Lower lobe of right lung (tissue), 2 donors: Measurements from ENCODE around the gene SERTM2. TPM values are rescaled to one million over a fixed set of nuclear protein-coding genes. Genes with fewer than 3 reads are reported as not detected.
"Not testable (repeated sequence)": the region's sequence is repeated elsewhere in the genome, so short reads cannot be mapped to it uniquely, and the experiment has no call there.

Experiments used
- ATAC-seq, 2 donors: fragments of 200-7000 bp; cut with Tn5 transposase; one replicate each; pipeline ENCODE4 v1.9.1; 2020 to 2022; ENCODE audit warnings: mild to moderate bottlenecking in 2 of 2, moderate library complexity in 2 of 2
- DNase-seq: peaks from one replicate; pipeline ENCODE4 v3.0.0-alpha.2; 2020
- H3K27ac ChIP-seq: fragments of 200-600 bp; one replicate; pipeline ENCODE4 v1.8.0; 2022
- H3K27me3 ChIP-seq: fragments of 200-600 bp; one replicate; pipeline ENCODE4 v1.8.0; 2022; ENCODE audit warnings: low read depth
- H3K36me3 ChIP-seq: fragments of 200-600 bp; one replicate; pipeline ENCODE4 v1.8.0; 2022; ENCODE audit warnings: mild to moderate bottlenecking
- H3K4me1 ChIP-seq: fragments of 200-600 bp; one replicate; pipeline ENCODE4 v1.8.0; 2022
- H3K4me3 ChIP-seq: fragments of 200-600 bp; one replicate; pipeline ENCODE4 v1.8.0; 2022; ENCODE audit warnings: mild to moderate bottlenecking
- H3K9me3 ChIP-seq: fragments of 200-600 bp; one replicate; pipeline ENCODE4 v1.8.0; 2022
- intact Hi-C: fragments of 100-400 bp; cut with DNase I; formaldehyde crosslinking; loops from one replicate; pipeline ENCODE4 v1.11.0; 2022
- total RNA-seq: library from RNA; stranded (reverse); fragmentation: NEBNext Ultra II Directional; extraction: Animal tissue kit (Norgen Biotek cat#: 25700); gene quantifications from one replicate; pipeline ENCODE4 v1.2.1, GENCODE V29; 2021
- TF ChIP-seq, protein P1 (sequence below): fragments of 200-600 bp; IDR thresholded peaks from one replicate; pipeline ENCODE4 v1.8.0; 2022; ENCODE audit warnings: antibody characterized with exemption, mild to moderate bottlenecking
- donor health status: DM: no; HTN: yes; CAD: no; lungs with severe emphysema.

SERTM2 gene
- total RNA-seq, 1 donor from 2014 or later, result 0.09 TPM

DNA sequence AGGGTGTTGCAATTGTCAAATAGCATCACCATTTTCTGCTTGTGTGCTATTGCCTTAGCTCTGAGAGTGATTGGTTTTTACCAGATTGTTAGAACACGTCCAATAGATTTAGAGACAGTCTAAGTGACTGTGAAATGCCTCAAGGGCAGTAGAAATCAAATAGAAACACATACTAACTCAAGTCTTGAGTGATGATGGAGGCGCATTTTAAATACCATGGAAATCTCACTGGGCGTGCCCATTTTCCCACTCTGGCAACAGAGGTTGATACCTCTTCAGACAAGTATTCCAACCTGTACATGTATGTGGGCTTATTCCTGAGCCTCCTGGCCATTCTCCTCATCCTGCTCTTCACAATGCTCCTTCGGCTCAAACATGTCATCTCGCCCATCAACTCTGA, 7.2 kb downstream of the SERTM2 start:
- ATAC-seq (no peak), DNase-seq (no peak)
- Histone ChIP-seq H3K9me3 (no peaks in the 10 kb centered on the region), H3K36me3 (no peaks in the 10 kb centered on the region), H3K27ac (no peak overlapping the region), H3K27me3 (no peaks in the 10 kb centered on the region), H3K4me1 (no peaks in the 10 kb centered on the region), H3K4me3 (no peak overlapping the region)
- intact Hi-C loops, result no loop called here
- TF ChIP-seq, protein P1, sequence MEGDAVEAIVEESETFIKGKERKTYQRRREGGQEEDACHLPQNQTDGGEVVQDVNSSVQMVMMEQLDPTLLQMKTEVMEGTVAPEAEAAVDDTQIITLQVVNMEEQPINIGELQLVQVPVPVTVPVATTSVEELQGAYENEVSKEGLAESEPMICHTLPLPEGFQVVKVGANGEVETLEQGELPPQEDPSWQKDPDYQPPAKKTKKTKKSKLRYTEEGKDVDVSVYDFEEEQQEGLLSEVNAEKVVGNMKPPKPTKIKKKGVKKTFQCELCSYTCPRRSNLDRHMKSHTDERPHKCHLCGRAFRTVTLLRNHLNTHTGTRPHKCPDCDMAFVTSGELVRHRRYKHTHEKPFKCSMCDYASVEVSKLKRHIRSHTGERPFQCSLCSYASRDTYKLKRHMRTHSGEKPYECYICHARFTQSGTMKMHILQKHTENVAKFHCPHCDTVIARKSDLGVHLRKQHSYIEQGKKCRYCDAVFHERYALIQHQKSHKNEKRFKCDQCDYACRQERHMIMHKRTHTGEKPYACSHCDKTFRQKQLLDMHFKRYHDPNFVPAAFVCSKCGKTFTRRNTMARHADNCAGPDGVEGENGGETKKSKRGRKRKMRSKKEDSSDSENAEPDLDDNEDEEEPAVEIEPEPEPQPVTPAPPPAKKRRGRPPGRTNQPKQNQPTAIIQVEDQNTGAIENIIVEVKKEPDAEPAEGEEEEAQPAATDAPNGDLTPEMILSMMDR, result no peak

DNA sequence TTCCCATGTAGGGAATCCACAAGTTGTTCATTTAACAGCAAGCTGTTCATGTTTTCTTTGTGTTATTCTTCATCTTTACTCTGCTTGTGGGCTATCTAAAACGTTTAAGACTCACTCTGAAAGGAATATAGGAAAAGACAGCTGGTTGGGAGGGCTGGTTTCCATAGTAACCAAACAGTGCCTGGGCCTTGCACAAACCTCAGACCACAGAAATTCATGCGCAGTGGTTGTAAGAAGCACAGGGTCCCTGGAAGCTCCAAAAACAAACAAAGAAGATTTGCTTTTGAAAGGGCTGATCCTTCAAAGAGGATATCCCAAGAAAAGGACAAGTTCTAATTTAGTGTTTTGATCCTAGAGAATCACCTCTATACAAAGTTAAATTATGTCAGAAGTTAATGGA, 7.8 kb downstream of the SERTM2 start:
- Histone ChIP-seq H3K9me3 (no peaks in the 10 kb centered on the region), H3K4me1 (no peaks in the 10 kb centered on the region), H3K27me3 (no peaks in the 10 kb centered on the region), H3K36me3 (no peaks in the 10 kb centered on the region), H3K27ac (no peak overlapping the region), H3K4me3 (no peak overlapping the region)
- no peak for DNase-seq
- intact Hi-C loops, result no loop called here
- TF ChIP-seq, protein P1, result no peak
- no peak for ATAC-seq

GRCh38 chrX:111520506-111520905, 9.1 kb downstream of the SERTM2 start:
- H3K36me3 ChIP-seq, result no peaks in the 10 kb centered on the region
- DNase-seq, result no peak
- no peaks in the 10 kb centered on the region for H3K4me1 ChIP-seq
- intact Hi-C loops, result no loop called here
- H3K27ac ChIP-seq, result no peak overlapping the region
- ATAC-seq, result no peak
- H3K9me3 ChIP-seq, result no peaks in the 10 kb centered on the region
- H3K4me3 ChIP-seq, result no peak overlapping the region
- no peaks in the 10 kb centered on the region for H3K27me3 ChIP-seq
- TF ChIP-seq, protein P1, result no peak

- DNase-seq (no peak), ATAC-seq (no peak)
- Histone ChIP-seq H3K9me3 (no peaks in the 10 kb centered on the region), H3K4me1 (no peaks in the 10 kb centered on the region), H3K27ac (no peak overlapping the region), H3K4me3 (no peak overlapping the region), H3K36me3 (no peaks in the 10 kb centered on the region), H3K27me3 (no peaks in the 10 kb centered on the region)
- intact Hi-C loops, result no loop called here
- TF ChIP-seq, protein P1, result no peak
These were observed 9.7 kb downstream of the SERTM2 start for GRCh38 chrX:111521169-111521568.

DNA sequence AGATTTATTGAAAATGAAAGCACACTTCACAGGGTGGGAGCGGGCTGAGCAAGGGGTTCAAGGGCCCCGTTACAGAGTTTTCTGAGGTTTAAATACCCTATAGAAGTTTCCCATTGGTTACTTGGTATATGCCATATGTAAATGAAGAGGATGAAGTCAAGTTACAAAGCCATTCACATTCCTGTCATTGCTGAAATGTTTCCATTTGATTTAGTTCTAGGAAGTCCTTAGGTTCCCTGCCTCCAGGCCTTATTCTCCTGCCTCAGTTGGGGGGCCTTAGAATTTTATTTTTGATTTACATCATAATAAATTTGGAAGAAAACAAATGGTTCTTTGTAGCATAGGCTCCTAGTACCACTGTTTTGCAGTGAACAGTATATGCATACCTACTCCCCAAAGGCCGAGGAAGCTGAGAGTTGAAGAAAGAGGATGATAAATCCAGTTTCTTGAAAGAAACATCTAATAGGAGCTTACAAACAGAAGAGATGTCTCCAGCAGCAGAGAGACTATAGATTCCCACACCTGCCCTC, 31.8 kb downstream of the SERTM2 start:
- H3K4me1 ChIP-seq, result no peaks in the 10 kb centered on the region
- intact Hi-C loops, result no loop called here
- TF ChIP-seq, protein P1, result no peak
- no peak for DNase-seq
- H3K27ac ChIP-seq, result no peak overlapping the region
- no peaks in the 10 kb centered on the region for H3K9me3 ChIP-seq
- H3K4me3 ChIP-seq, result no peak overlapping the region
- no peak for ATAC-seq
- H3K36me3 ChIP-seq, result no peaks in the 10 kb centered on the region
- H3K27me3 ChIP-seq, result no peaks in the 10 kb centered on the region

DNA sequence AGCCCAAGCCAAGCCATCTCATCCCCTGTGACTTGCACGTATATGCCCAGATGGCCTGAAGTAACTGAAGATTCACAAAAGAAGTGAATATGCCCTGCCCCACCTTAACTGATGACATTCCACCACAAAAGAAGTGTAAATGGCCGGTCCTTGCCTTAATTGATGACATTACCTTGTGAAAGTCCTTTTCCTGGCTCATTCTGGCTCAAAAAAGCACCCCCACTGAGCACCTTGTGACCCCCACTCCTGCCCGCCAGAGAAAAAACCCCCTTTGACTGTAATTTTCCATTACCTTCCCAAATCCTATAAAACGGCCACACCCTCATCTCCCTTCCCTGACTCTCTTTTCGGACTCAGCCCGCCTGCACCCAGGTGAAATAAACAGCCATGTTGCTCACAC, 37.8 kb downstream of the SERTM2 start:
- H3K36me3 ChIP-seq, DNase-seq, H3K4me1 ChIP-seq, H3K27me3 ChIP-seq, ATAC-seq, H3K27ac ChIP-seq, H3K9me3 ChIP-seq, intact Hi-C loops, H3K4me3 ChIP-seq: not testable (repeated sequence)
